GM12801 (cell line): ENCODE measurements around the gene FAM43A.

Source experiments
- TF ChIP-seq, protein P1 (sequence below): IDR thresholded peaks from one replicate; pipeline ENCODE4 v1.5.1; 2011; ENCODE audit warnings: control low read depth; ENCODE audit not compliant: insufficient read length; ENCODE audit errors: extremely low read depth

Gene FAM43A

DNA sequence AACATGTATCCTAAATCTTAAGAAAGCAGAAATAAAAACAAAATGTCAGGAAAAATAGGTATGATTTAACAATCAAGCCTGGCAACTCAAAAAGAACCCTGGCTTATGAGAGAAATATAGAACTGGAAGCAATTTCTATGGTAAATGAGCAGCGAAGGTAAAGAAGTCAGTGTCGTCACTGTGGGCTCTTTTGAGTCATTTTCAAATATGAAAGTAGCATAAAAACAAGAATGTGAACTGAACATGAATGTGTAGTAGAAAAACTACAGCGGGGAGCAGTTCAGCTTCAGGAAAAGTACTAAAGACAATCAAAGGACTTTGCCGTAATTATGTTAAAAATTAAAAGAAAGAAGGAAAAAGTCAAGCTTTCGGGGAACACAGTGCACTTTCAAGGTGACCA is 31.2 kb upstream of the FAM43A start:
- TF ChIP-seq, protein P1, sequence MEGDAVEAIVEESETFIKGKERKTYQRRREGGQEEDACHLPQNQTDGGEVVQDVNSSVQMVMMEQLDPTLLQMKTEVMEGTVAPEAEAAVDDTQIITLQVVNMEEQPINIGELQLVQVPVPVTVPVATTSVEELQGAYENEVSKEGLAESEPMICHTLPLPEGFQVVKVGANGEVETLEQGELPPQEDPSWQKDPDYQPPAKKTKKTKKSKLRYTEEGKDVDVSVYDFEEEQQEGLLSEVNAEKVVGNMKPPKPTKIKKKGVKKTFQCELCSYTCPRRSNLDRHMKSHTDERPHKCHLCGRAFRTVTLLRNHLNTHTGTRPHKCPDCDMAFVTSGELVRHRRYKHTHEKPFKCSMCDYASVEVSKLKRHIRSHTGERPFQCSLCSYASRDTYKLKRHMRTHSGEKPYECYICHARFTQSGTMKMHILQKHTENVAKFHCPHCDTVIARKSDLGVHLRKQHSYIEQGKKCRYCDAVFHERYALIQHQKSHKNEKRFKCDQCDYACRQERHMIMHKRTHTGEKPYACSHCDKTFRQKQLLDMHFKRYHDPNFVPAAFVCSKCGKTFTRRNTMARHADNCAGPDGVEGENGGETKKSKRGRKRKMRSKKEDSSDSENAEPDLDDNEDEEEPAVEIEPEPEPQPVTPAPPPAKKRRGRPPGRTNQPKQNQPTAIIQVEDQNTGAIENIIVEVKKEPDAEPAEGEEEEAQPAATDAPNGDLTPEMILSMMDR: no peak

DNA sequence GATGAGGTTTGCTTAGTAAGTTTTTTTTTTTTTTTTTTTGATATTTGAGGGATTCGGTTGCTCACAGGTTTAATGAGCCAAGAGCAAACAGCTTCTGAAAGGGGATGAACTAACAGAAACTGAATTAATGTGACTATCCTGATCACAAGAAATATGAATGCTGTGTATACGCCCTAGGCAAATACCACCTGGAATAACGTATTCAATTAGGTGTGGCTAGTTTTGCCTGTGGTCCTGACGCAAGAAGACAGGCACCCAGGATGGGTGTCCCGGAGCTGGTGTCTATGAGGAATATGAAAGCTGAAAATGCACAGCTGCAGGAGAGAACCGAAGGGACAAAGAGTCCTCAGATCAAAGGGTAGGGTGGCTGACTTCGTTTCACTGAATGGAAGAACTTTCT is 28.2 kb upstream of the FAM43A start:
- TF ChIP-seq, protein P1: no peak

DNA sequence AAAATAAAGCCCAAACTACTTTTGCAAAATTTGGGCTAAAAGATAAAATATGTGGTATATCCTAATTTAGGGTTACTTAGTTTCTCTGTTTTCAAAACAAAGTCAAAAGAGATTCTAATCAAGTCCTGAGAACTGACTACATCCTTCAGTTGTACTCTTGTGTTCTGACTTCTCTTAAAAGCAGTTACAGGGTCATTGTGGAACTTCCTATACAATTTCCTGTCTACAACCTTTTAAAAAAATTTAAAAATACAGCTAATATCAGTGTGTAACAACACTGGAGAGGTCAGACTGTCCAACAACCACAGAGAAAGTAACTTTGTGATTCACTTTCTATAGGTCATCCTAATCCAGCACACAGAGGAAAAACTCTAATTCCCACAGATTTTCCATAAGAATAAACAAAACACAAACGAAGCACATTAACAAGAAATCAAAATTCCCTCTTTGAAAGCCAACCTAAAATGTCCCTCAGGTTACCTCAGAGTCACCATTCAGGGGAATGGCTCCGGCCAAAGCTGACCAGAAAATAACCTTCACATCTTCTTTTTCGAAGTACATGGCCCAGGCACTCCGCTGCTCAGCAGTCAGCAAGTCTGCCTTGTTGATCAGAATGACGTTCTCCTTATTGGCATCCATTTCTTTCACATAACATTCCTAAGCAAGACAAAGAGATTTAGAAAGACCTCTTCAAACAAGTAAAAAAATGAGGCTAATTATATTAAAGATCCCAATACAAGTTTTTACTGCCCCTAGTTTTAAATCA is 27.0 kb upstream of the FAM43A start:
- TF ChIP-seq, protein P1: no peak

DNA sequence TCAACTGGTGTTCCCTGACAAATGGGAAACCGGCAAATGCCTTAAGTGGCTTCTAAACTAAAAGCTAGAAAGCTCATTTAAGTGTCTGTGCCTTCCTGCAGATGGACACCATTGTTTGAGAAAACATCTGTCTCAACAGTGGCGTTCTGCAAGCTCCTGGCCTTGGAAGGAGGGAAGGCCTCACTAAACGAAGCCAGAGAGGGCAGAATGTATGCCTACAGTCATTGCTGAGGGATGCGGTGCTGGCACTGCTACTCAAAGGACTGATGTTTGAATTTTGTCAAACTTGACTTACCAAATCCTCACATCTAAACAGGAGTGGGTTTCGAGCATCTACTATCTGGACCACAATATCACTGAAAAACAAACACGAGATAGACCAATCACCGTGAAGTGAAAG is 25.9 kb upstream of the FAM43A start:
- TF ChIP-seq, protein P1: no peak

DNA sequence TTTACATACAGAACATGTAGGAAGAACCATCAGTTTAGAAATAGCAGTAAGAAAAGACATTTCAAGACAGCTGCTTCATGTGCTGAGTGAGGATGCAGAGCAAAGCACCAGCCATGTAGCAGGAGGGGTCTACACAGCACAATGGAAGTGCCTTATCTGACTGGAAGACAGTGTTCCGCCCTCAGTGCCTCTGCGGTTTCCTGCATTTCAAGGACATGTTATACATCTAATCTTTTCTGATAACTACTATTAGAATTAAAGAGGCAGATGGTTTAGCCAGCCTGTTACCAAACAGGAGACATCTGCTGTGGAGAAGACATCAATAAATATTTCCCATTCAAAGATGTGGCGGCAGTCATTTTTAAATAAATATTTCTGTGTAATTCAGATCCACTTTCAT is 24.3 kb upstream of the FAM43A start:
- TF ChIP-seq, protein P1: no peak

DNA sequence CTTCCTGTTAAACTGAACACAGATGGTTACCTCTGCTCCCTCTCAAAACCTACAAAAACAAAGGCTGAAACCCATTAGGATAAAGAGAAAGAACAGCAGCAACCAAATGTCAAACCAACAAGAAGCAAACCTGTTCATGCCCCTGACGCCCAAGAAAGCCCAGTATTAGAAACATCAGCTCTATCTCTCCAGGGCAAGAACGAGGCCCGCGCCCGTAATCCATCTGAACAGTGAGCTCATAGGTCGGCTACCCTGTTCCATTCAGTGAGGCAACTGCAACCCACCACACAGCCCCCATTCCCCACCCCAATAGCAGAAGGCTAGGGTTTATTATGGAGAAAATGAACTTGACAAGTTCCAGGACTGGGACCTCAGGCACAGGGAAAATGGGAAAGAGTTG is 23.7 kb upstream of the FAM43A start:
- TF ChIP-seq, protein P1: no peak

DNA sequence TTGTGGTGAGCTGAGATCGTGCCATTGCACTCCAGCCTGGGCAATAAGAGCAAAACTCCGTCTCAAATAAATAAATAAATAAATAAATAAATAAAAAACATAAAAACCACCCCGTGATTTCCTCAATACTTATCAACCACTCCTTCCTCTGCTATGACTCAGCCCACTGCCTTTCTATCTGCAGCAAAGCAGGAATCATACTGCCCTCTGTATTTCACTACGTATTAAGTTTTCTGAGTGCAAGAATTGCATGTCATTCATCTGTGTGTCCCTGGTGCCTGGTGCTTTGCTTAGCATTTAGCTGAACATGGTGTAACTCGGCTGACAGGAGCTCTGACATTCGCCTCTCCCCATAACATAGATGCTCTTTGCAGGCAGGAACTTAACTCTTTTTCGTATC is 20.8 kb upstream of the FAM43A start:
- TF ChIP-seq, protein P1: no peak
